Measurements from ENCODE around the gene MS4A4E.
"Not testable (repeated sequence)": the region's sequence is repeated elsewhere in the genome, so short reads cannot be mapped to it uniquely, and the experiment has no call there.

MS4A4E gene

GRCh38 chr11:60164550-60165075, 78.3 kb downstream of the MS4A4E start:
- no peak overlapping the region for H3K4me3 ChIP-seq
- TF ChIP-seq, protein P1, sequence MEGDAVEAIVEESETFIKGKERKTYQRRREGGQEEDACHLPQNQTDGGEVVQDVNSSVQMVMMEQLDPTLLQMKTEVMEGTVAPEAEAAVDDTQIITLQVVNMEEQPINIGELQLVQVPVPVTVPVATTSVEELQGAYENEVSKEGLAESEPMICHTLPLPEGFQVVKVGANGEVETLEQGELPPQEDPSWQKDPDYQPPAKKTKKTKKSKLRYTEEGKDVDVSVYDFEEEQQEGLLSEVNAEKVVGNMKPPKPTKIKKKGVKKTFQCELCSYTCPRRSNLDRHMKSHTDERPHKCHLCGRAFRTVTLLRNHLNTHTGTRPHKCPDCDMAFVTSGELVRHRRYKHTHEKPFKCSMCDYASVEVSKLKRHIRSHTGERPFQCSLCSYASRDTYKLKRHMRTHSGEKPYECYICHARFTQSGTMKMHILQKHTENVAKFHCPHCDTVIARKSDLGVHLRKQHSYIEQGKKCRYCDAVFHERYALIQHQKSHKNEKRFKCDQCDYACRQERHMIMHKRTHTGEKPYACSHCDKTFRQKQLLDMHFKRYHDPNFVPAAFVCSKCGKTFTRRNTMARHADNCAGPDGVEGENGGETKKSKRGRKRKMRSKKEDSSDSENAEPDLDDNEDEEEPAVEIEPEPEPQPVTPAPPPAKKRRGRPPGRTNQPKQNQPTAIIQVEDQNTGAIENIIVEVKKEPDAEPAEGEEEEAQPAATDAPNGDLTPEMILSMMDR (IDR thresholded peaks at IDR 0.05): no peak
- H3K27ac ChIP-seq: no peak overlapping the region
- no peak for DNase-seq (ENCODE audit: low spot score)

- Histone ChIP-seq H3K4me3 (no peak overlapping the region), H3K27ac (no peak overlapping the region)
- TF ChIP-seq, protein P1 (IDR thresholded peaks at IDR 0.05): no peak
- DNase-seq (ENCODE audit: low spot score): no peak
Measured at GRCh38 chr11:60161766-60162165, 81.2 kb downstream of the MS4A4E start.

- H3K4me3 ChIP-seq: no peak overlapping the region
- TF ChIP-seq, protein P1 (IDR thresholded peaks at IDR 0.05): no peak
- H3K27ac ChIP-seq: no peak overlapping the region
- DNase-seq (ENCODE audit: low spot score): no peak
Measured at GRCh38 chr11:60161107-60161506, 81.8 kb downstream of the MS4A4E start.

- Histone ChIP-seq H3K4me3 (no peak overlapping the region), H3K27ac (no peak overlapping the region)
- TF ChIP-seq, protein P1 (IDR thresholded peaks at IDR 0.05): no peak
- DNase-seq (ENCODE audit: low spot score): no peak
Measured at GRCh38 chr11:60159868-60160267, 83.1 kb downstream of the MS4A4E start.

DNA sequence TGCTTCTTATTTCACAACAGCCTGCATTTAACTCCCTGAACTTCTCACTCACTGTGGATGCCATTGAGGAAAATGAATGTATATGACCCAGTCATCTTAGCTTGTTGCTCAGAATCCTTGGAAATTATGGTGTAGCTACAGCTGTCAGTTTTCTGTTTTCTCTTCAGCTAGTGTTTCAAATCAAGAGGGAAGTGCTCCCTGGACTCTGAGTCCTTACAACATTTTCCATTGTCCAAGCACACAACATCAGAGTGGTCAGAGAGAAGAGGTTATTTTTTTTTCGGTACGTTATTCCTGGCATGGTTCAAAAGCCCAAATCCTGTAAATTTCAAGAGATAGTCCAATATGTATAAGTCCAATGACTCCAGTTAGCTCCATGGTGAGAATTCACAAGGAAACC, 83.7 kb downstream of the MS4A4E start:
- Histone ChIP-seq H3K27ac (no peak overlapping the region), H3K4me3 (no peak overlapping the region)
- TF ChIP-seq, protein P1 (IDR thresholded peaks at IDR 0.05): no peak
- DNase-seq (ENCODE audit: low spot score): no peak

DNA sequence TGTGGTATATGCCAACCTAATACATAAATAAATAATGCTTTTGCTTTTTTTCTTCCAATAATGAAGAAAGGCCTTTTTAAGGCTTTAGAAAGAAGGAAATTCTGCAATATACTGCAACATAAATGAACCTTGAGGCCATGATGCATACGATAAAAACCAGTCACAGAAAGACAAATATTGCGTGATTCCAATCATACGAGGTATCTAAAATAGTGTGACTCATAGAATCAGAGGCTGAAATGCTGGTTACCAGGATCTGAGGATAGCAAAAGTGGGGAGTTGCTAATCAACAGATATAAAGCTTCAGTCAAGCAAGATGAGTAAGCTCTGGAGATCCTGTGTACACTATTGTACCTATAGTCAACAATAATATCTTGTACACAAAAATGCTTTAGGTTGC, 84.3 kb downstream of the MS4A4E start:
- DNase-seq (ENCODE audit: low spot score): no peak
- Histone ChIP-seq H3K27ac (no peak overlapping the region), H3K4me3 (no peak overlapping the region)
- TF ChIP-seq, protein P1 (IDR thresholded peaks at IDR 0.05): no peak

- no peak overlapping the region for H3K27ac ChIP-seq
Measured at GRCh38 chr11:60155931-60156330, 87.0 kb downstream of the MS4A4E start.

GRCh38 chr11:60152727-60153126, 90.2 kb downstream of the MS4A4E start:
- not testable (repeated sequence) for DNase-seq (ENCODE audit: low spot score); H3K27ac ChIP-seq; H3K4me3 ChIP-seq

More at GRCh38 chr11:60155931-60156330, 87.0 kb downstream of the MS4A4E start:
- no peak overlapping the region for H3K4me3 ChIP-seq
- DNase-seq (ENCODE audit: low spot score): no peak
- TF ChIP-seq, protein P1 (IDR thresholded peaks at IDR 0.05): no peak
